Measurements from ENCODE around the gene NMU.
"Not testable (repeated sequence)": the region's sequence is repeated elsewhere in the genome, so short reads cannot be mapped to it uniquely, and the experiment has no call there.

NMU gene

DNA sequence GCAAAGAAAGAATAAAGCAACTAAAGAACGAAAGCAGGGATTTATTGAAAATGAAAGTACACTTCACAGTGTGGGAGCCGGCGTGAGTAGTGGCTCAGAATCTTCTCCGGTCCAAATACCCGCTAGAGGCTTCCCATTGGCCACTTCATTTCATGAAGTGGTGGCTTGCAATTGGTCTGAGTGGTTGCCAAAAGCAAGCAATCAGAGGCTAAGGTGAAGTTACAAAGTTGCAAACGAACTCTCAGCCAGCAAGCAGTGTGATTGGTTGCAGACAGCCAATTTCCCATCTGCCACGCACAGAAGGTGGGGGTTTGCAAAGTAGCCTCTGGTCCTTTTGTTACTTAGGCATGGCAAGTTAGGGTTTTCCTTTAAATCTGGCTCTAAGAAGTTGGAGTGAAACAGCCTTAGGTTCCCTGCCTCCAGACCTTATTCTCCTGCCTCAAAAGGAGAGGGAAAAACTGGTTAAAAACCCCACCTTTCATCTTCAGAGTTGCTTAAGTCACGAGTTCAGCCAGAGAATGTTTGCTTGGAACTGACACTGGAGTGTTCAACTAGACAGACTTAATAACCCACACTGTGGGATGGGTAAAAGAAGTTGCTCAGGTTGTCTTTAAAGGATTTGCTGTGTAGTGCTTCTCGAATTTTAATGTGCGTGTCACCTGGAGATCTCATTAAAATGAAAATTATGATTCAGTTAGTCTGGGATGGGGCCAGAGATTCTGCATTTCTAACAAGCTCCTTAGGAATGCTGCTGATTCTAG is 82.5 kb downstream of the NMU start:
- FAIRE-seq, result no peak

DNA sequence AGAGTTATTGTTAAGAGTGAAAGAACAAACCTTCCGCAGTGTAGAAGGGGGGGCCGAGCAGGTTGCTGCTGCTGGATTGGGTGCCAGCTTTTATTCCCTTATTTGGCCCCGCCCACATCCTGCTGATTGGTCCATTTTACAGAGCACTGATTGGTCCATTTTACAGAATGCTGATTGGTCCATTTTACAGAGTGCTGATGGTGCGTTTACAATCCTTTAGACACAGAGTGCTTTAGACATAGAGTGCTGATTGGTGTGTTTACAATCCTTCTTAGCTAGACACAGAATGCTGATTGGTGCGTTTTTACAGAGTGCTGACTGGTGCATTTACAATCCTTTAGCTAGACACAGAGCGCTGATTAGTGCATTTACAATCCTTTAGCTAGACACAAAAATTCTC is 84.1 kb downstream of the NMU start:
- not testable (repeated sequence) for FAIRE-seq

GRCh38 chr4:55549888-55550287 is 86.2 kb downstream of the NMU start:
- no peak for FAIRE-seq

- FAIRE-seq, result no peak
Measured at GRCh38 chr4:55547918-55548317, 88.2 kb downstream of the NMU start.

DNA sequence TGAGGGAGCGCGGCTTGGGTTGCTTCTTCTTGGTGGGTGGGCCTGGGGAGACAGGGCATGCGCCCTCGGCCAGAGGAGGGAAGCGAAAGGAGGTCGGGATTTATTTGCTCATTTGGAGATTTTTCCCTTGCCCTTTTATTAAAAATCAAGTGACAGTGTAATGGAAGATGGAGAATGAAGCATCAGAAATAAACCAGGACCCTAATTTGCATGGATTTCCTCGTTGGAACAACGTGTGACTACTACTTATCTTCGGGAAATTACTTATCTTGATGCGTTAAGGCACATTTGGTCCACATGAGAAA is 88.7 kb downstream of the NMU start:
- no peak for FAIRE-seq

DNA sequence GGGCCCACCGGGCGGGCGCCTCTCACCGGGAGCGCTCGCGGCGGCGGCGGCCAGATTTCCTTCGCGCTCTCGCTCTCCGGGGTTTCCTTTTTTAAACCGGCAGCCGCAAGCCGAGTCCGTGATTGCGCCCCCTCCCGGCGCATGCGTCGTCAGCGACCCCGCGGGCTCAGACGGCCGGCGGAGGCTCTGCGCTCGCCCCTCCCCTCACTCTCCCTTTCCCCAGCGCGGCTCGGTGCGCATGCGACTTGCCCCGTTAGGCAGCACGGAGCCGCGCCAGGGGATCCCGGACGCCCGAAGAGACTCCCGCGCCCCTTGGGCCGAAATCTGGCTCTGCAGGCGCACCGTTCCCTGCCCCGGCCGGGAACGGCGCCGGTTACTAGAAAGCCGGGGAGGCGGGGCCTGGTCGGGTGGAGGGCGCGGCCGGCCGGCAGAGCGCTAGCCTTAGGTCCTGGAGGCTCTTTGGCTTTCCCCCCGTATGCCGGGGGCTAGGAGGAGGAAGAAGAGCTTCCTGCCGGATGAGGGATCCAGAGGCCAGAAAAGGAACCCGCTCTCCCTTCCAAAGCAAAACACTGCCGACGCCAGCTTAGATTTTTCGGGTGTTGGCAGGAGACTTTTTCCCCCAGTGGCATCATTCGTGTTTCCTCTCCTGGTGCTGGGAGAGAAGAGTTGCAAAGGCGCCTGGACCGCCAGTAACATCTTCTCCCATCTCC is 89.2 kb downstream of the NMU start, which contains the start of gene CLOCK:
TSS of gene CLOCK (minus strand) at position 154 of the 710 bp plus-strand sequence. CDS start 64,124 bp downstream, outside the sequence.
- no peak for FAIRE-seq

GRCh38 chr4:55546506-55546755 is 89.7 kb downstream of the NMU start:
- FAIRE-seq, result no peak

DNA sequence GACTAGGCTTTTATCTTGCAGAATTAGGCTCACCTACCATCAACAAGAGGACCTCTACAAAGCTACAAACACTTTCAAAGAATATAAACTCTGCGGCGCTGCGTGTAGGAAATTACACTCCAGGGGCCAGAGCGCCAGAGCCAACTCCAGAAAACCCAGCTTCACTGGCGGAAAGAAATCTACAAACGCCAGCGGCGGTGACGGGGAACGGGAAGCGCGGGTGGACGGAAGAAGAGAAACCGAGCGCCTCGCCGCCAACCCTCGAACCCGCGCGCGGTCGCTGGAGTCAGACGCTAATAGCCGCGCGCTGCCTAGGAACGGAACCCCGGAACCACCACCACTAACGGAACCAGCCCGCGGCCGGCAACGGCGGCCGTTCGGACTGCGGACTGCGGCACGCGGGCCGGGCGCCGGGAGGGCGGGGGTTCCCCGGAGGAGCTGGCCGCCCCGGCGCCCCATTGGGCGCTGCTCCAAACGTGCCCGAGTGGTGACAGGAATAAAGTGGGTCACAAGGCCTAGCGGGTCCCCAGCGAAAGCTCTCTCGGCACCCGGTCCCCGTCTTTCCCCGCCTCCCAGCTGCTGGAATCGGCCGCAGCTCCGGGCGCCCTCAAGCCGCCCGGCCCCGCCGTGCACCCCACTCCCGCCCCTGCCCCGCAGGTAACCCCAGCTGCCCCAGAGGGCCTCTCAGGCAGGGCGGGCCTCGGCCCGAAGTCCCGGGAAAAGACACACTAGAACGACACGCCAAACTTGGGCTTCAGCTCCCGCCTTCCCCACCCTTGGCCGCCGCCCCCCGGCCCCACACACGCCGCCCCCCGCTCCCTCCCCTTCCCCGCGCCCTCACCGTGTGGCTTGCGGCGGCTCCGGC is 90.2 kb downstream of the NMU start:
- no peak for FAIRE-seq
